Activated CD8-positive, alpha-beta memory T cell treated with anti-CD3 and anti-CD28 coated beads, Interleukin-2, amount 50 U/mL, for 4 hours (primary cell): ENCODE results near the gene EPB41L4A.

Source experiments
- DNase-seq: peaks from one replicate; pipeline ENCODE4 v3.0.0-alpha.2; 2020

EPB41L4A gene

GRCh38 chr5:112304743-112305142 lies 114.3 kb downstream of the EPB41L4A start:
- DNase-seq = no peak

DNA sequence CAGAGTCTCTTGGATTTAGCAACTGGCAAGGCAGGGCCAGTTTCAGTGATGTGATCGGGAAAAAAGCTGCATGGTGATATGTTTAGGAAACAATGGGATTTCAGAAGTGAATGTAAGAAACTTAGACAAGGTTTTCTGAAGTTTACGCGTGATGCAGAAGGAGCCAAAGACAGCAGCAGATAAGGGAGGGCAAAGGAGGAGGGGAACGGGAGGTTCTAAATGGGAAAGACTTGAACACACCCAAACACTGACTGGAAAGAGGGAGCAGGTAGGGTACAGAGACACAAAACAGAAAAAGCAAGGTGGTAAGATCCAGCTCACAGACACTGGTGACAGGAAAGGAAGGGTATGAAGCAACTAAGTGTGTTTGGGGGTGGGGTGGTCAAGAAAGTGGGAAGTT lies 115.4 kb downstream of the EPB41L4A start:
- no peak for DNase-seq

- DNase-seq = no peak
Observed at GRCh38 chr5:112294126-112294525, 125.0 kb downstream of the EPB41L4A start.

GRCh38 chr5:112293587-112293986 lies 125.5 kb downstream of the EPB41L4A start:
- no peak for DNase-seq

DNA sequence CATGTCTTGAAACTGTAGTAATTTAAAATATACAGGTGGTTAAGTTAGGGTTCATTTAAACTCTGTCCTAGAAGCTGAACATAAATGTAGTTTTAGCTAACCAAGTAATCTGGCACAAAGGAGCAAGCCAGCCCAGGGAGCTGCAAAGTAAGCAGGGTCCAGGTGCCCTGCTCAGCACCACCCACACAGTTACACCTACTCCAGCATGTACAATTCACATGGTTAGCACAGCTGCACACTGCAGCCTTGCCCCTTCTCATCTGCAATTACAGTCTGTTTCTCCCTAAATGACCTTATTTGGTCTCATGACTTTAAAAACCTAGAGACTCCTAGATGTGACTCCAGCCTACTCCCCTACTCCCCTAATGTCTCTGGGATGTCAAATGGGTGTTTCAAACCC lies 128.4 kb downstream of the EPB41L4A start:
- DNase-seq = no peak

GRCh38 chr5:112289465-112289864 lies 129.6 kb downstream of the EPB41L4A start:
- no peak for DNase-seq

- DNase-seq = no peak
Observed at GRCh38 chr5:112283943-112284929, 134.8 kb downstream of the EPB41L4A start.

DNA sequence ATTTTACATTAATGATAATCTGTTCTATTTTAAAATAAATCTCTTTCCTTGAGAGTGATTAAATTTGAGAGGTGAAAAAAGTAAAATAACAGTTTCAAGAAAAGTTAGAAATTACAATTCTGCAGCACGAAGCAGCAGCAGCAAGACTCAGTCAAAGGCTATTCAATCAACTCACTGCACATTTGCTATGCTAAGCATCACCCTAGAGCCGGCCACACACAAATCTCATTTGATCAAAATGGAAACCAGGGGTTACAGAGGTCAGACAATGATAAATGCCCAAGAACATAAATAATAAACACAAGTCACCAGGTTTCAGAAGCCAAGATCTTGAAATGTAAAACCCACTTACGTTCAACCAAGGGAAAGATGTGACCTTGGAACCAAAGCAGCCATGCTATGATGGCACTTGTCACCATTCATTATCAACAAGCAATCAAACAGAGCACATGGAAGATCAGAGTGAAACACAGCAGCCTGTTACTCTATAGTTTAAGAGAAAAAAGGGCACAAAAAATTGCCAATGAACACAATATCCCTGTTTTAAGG lies 136.0 kb downstream of the EPB41L4A start:
- no peak for DNase-seq

DNA sequence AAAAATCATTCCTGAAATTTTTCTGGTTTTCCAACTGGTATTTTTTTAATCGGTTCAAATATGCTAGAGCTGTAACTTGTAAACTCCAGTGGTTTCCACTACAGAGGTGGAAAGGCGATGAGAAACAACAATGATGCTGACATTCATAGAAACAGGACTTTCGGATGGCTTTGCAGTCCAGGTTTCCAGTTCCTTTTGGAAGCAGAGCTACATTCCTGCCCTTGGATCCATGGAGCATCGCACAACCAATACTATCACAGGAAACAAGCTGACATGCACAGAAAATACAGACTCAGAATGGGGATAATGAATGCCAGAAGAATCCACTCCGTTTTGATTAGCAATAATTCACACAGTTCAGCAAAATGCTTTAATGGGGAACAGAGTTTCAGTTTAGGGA lies 140.0 kb downstream of the EPB41L4A start:
- DNase-seq = no peak

GRCh38 chr5:112276991-112277390 lies 142.1 kb downstream of the EPB41L4A start:
- no peak for DNase-seq

GRCh38 chr5:112275671-112276070 lies 143.4 kb downstream of the EPB41L4A start:
- no peak for DNase-seq

DNA sequence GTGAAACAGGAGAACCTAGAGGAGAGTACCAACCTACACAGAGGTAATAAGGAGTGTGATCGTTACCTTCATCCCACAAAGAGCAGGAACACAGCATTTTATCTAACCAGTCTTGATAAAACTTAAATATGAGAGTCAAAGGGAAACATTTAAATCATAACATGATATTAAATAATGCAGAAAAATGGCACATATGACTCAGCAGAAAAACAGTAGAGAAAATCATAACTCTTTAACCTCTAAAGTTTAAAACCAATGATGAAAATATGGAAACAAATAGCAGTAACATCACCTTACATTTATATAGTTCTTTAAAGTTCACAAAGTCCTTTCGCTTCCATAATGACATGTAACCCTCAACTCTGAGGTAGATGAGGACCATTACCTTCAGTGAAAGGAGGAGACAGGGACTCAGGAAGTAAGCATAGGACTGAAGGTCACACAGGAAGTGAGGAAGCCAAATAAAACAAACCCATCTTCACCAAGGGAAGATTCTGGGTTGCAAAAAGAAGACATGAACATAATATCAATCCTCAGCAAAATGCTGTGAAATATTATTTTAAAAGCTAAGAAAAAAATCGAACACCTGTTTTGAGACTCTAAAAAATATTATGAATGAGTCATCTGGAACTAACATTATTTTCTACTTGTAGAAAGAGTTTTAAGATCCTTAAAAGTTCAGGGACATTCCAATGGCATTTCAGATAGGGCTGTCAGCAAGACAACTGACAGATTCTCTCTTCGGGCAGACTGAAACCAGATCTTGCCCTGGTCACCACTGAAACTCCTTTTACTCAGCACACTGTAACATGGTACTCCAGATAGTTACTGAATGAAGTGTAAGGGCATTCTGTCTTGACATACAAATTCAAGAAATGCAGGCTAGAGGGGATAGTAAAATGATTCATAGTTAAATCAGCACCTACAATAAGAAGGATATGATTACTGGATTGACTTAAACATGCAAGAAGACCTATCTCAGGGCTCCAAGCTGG lies 148.5 kb downstream of the EPB41L4A start:
- no peak for DNase-seq

- DNase-seq = no peak
Observed at GRCh38 chr5:112267231-112267630, 151.8 kb downstream of the EPB41L4A start.

DNA sequence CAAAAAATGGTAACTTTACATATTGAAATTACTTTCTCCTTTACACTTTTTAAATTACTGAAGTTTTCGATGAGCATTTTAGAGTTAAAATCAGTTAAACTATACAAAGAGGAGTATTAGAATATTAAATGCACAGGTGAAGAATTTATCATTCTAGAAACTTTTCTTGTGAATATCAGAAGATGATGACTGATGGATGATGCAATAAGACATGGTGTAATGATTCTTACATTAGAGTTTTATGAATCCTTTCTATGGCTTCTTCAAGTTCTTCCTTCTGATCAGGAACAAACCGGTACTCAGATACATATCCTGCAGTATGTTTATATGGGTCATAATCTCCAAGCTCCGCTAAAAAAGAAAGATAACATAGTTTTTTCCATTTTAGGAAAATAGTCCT lies 154.4 kb downstream of the EPB41L4A start:
- DNase-seq = no peak

GRCh38 chr5:112264151-112264550 lies 154.9 kb downstream of the EPB41L4A start:
- DNase-seq = no peak

GRCh38 chr5:112263469-112263868 lies 155.6 kb downstream of the EPB41L4A start:
- DNase-seq = no peak

GRCh38 chr5:112258571-112258970 lies 160.5 kb downstream of the EPB41L4A start:
- DNase-seq = no peak

DNA sequence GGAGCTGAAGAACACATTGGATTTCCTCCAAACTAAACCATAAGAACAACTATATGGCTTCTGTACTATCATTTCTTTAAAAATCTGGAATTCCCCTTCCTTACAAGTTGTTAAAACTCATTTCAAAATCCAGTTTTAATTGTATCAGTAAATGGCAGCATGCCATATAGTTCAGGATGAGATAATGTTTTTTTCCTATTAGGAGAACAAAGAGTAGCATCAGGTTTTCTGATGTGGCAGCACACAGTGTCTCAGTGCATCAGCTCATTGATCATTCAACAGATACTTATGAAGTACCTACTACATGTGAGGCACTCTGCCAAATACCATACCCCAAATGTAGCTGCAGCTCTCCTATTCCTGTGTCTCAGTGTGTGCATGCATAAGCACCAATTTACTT lies 161.1 kb downstream of the EPB41L4A start:
- DNase-seq = no peak

DNA sequence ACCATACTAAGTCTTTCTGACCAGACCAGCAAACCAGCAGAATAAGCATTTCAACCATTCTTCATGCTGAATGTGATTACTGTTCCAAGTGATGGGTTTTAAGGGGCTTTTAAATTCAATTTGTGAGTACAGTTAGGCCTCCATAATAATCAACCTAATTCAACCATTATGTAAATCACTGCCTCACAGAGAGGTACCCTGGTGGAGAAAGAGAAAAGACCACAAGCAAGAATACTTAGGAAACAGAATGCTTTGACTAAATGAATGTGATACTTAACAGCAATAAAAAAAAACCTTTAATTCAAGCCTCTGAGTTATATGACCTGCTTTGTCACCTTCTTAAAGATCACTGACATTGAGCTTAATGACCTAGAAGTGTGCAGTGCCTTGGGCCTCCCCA lies 162.1 kb downstream of the EPB41L4A start:
- no peak for DNase-seq

GRCh38 chr5:112254303-112254702 lies 164.8 kb downstream of the EPB41L4A start:
- no peak for DNase-seq

- DNase-seq = no peak
Observed at GRCh38 chr5:112253478-112254250, 165.4 kb downstream of the EPB41L4A start.

- DNase-seq = no peak
Observed at GRCh38 chr5:112250551-112250950, 168.5 kb downstream of the EPB41L4A start.
